ENCODE measurements around the gene TMEM52. TPM values are rescaled to one million over a fixed set of nuclear protein-coding genes. Genes with fewer than 3 reads are reported as not detected.
A peak's percentile ranks its signal among the peaks of the same experiment; 100 is the strongest.

TMEM52 gene
- polyA plus RNA-seq, 1 donor from 2014 or later: not detected

DNA sequence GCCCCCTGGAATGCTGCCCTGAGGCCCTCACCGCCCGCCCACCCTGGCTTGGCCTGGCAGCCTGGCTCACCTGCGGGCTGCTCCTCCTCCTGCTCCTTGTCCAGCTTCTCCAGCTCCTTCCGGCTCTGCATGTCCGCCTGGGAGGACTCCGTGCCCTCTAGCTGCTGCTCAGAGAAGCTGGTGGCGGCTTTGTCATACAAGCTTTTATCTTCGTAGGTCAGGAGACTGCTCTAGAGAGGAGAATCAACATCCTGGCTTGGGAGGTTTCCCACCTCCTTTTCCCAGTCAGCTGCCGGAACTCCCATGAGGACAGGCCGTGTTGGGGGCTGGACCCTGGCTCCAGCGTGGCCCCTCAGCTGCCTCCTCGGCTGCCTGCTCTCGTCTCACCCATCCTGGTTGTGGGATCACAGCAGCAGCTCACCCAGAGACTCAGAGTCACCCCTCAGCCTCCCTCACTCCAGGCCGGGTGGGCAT, 36.6 kb upstream of the TMEM52 start:
- Mint-ChIP-seq H3K27me3 (peaks cover 26% of the 10 kb centered on the region), H3K9me3 (peaks cover 3 to 11% (median 3%) of the 10 kb centered on the region in 3 donors), H3K4me3 (no peak overlapping the region), H3K4me1 (peaks cover 0 to 2% (median 2%) of the 10 kb centered on the region in 3 donors), H3K27ac (no peak overlapping the region), H3K36me3 (peaks cover 2% of the 10 kb centered on the region)

DNA sequence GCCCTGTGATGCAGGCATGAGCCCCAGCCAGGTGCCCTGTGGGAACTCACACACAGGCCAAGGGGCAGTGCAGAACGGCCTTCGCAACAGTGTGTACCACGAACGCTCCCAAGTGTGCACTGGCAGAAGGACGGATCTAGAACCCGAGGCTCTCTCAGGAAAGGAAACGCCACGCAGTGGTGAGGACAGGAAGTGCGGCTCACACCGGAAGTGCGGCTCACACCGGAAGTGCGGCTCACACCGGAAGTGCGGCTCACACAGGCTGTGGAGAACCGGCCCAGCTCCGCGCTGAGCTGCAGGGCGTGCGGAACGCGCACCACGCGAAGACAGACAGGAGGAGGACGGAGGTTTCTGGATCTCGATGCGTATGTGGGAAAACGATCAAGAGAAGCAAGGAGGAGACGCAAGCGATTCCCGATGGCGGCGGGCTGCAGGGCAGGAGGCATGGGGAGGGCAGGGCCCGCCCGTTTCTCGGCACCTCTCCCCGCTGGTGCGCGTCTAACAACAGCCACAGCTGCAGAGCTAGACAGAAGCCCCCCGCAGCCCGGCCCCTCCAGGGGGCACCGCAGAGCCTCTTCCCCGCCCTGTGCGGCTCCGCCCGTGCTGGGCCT, 35.9 kb upstream of the TMEM52 start:
- Mint-ChIP-seq H3K9me3 (peaks cover 3 to 11% (median 3%) of the 10 kb centered on the region in 3 donors), H3K27ac (no peak overlapping the region), H3K27me3 (peaks cover 25% of the 10 kb centered on the region), H3K4me3 (no peak overlapping the region), H3K36me3 (peaks cover 2% of the 10 kb centered on the region), H3K4me1 (peaks cover 0 to 2% (median 2%) of the 10 kb centered on the region in 3 donors)

DNA sequence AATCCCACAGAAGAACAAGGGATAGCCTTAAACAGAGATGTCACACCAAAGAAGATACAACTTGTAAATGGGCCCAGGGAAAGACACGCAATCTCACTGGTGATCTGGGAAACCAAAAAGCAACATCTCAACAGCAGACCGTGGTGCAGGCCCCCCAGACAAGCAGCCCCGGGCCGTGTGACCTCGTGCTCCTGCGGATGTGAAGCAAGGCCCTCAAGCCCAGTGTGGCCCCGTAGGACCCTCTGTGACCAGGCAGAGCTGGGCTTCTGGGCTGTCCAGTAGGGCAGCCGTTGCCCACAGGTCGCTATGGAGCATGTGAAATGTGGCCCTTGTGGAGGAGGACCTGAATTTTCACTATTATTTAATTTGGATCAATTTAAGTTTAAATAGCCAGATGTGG, 34.9 kb upstream of the TMEM52 start:
- peaks cover 2% of the 10 kb centered on the region for H3K36me3 Mint-ChIP-seq
- no peak overlapping the region for H3K4me3 Mint-ChIP-seq
- peaks cover 25% of the 10 kb centered on the region for H3K27me3 Mint-ChIP-seq
- H3K4me1 Mint-ChIP-seq: peaks cover 0 to 2% (median 2%) of the 10 kb centered on the region in 3 donors
- H3K27ac Mint-ChIP-seq: no peak overlapping the region
- peaks cover 3 to 11% (median 3%) of the 10 kb centered on the region in 3 donors for H3K9me3 Mint-ChIP-seq

DNA sequence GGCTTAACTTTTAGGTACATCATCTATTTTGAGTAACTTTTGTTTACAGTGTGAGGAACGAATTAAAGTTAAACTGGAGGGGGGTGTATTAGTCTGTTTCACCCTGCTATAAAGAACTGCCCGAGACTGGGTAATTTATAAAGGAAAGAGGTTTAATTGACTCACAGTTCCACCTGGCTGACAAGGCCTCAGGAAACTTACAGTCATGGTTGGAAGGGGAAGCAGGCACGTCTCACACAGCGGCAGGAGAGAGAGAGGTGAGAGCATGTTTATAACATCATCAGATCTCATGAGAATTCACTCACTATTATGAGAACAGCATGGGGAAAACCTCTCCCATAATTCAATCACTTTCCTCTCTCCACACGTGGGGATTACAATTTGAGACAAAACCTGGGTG, 31.9 kb upstream of the TMEM52 start:
- Mint-ChIP-seq H3K27me3 (peaks cover 19% of the 10 kb centered on the region), H3K4me3 (no peak overlapping the region), H3K9me3 (peaks cover 3 to 11% (median 3%) of the 10 kb centered on the region in 3 donors), H3K36me3 (peaks cover 2% of the 10 kb centered on the region), H3K4me1 (peaks cover 0 to 2% (median 2%) of the 10 kb centered on the region in 3 donors), H3K27ac (no peak overlapping the region)

DNA sequence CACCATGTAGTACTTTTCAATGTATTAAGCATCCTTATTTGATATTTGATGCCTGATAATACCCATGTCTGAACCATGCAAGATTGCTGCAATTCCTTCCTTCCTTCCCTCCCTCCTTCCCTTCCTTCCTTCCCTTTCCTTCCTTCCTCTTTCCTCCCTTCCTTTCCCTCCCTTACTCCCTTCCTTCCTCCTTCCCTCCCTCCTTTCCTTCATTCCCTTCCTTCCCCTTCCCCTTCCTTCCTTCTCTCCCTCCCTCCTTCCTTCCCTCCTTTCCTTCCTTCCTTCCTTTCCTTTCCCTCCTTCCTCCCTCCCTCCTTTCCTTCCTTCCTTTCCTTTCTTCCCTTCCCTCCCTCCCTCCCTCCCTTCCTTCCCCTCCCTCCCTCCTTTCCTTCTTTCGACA, 29.7 kb upstream of the TMEM52 start:
- Mint-ChIP-seq H3K9me3 (peaks cover 3 to 11% (median 3%) of the 10 kb centered on the region in 3 donors), H3K36me3 (peaks cover 2% of the 10 kb centered on the region), H3K4me1 (peaks cover 0 to 4% (median 2%) of the 10 kb centered on the region in 3 donors), H3K4me3 (no peak overlapping the region), H3K27me3 (peaks cover 20% of the 10 kb centered on the region), H3K27ac (no peak overlapping the region)

DNA sequence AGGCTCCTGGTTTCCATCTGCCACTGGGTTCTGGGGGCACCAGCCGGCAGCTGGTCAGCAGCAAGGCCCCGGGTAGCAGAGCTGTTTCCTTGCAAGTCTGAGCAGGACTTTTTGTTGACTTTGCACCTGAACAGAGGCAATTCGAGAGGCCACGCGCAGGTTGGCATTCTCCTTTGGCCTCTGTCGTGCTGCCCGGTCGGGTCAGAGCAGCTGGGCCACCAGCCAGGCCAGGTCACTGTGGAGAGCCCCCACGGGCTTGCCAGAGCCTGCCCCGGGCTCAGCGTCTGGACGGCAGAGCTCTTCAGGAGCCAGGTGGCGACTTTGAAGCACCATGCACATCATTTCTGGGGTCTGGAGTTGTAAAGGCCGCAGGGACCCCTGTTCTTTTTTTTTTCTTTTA, 28.4 kb upstream of the TMEM52 start:
- peaks cover 3% of the 10 kb centered on the region for H3K36me3 Mint-ChIP-seq
- H3K4me3 Mint-ChIP-seq: no peak overlapping the region
- H3K27ac Mint-ChIP-seq: no peak overlapping the region
- H3K27me3 Mint-ChIP-seq: peaks cover 20% of the 10 kb centered on the region
- peaks cover 3 to 11% (median 3%) of the 10 kb centered on the region in 3 donors for H3K9me3 Mint-ChIP-seq
- peaks cover 0 to 3% (median 2%) of the 10 kb centered on the region in 3 donors for H3K4me1 Mint-ChIP-seq

DNA sequence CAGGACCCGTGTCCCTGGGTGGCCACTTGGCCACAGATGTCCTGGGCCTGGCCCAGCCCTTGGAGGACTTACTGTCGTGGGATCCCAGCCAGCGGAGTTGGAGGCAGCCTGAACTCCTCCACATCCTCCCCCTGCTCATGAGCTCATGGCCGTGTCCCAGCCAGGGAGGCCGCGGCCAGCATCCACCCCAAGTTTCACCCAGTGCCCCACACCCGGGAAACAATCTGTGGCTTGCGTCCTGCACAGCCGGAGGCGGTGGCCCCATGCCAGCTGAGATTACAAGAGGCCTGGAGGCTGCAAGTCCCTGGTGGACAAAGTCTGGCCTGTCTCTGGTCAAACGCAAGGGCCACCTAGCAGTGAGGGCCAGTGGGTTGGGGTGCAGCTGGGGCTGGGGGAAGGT, 27.5 kb upstream of the TMEM52 start:
- Mint-ChIP-seq H3K4me3 (no peak overlapping the region), H3K27me3 (peaks cover 17% of the 10 kb centered on the region), H3K4me1 (peaks cover 0 to 3% (median 2%) of the 10 kb centered on the region in 3 donors), H3K36me3 (peaks cover 2% of the 10 kb centered on the region), H3K27ac (no peak overlapping the region), H3K9me3 (peaks cover 2 to 10% (median 2%) of the 10 kb centered on the region in 3 donors)

DNA sequence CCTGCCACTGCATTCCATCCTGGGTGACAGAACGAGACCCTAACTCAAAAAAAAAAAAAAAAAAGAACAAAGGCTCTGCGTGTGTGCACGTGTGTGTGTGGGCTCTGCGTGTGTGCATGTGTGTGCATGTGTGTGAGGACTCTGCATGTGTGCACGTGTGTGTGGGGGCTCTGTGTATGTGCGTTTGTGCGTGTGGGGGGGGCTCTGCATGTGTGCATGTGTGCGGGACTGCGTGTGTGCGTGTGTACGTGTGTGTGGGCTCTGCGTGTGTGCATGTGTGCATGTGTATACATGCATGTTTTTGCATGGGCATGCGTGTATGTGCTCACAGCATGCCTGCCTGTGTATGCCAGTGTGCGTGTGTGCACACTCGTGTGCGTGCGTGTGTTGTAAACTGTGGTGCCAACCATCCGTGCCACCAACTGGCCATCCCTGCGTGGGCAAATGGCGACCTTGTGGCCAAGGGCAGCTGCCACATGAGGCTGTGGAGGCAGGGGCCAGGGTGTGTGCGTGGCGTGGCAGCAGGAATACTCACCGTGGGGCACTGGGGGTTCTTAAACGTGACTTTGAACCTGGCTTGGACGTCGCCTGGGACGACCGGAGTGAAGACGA, 26.8 kb upstream of the TMEM52 start:
- peaks cover 13% of the 10 kb centered on the region for H3K27me3 Mint-ChIP-seq
- H3K4me1 Mint-ChIP-seq: peaks cover 0 to 3% (median 2%) of the 10 kb centered on the region in 3 donors
- H3K4me3 Mint-ChIP-seq: peak overlapping the region in 1 of 4 donors; percentile 80
- H3K9me3 Mint-ChIP-seq: peaks cover 0 to 3% (median 0%) of the 10 kb centered on the region in 3 donors
- no peak overlapping the region for H3K27ac Mint-ChIP-seq
- H3K36me3 Mint-ChIP-seq: peaks cover 1% of the 10 kb centered on the region

DNA sequence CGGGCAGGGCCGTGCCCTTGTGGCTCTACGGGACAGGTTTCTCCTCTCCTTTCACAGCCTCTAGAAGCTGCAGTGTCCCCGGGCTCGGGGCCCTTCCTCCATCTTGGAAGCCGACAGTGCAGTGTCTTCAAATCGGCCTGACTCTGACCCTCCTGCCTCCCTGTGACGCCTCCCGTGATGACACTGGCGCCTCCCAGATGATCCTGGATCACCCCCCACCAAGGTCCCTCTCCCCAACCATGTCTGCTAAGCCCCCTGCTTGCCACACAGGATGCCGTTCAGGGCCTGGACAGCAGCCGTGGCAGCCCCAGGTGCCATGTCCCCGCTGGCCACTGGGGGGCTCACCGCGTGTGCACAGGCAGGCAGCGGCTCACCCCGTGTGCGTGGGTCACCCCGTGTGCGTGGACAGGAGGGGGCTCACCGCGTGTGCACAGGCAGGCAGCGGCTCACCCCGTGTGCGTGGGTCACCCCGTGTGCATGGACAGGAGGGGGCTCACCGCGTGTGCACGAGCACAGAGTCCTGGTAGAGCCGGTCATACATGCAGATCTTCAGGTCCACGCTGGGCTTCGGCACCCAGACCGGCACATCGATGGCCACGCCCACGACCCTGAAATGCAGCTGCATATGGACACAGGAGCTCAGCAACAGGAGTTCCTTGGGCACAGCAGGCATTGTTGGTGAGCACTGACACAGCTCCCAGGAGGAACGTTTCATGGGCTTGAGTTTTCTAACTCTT, 24.9 kb upstream of the TMEM52 start:
- peak overlapping the region in 2 of 4 donors; percentile 6 to 12 for H3K4me3 Mint-ChIP-seq
- H3K4me1 Mint-ChIP-seq: peaks cover 0 to 3% (median 2%) of the 10 kb centered on the region in 3 donors
- H3K36me3 Mint-ChIP-seq: peaks cover 1% of the 10 kb centered on the region
- no peaks in the 10 kb centered on the region for H3K9me3 Mint-ChIP-seq
- peak overlapping the region in 1 of 3 donors; percentile 74 for H3K27ac Mint-ChIP-seq
- peaks cover 3% of the 10 kb centered on the region for H3K27me3 Mint-ChIP-seq

DNA sequence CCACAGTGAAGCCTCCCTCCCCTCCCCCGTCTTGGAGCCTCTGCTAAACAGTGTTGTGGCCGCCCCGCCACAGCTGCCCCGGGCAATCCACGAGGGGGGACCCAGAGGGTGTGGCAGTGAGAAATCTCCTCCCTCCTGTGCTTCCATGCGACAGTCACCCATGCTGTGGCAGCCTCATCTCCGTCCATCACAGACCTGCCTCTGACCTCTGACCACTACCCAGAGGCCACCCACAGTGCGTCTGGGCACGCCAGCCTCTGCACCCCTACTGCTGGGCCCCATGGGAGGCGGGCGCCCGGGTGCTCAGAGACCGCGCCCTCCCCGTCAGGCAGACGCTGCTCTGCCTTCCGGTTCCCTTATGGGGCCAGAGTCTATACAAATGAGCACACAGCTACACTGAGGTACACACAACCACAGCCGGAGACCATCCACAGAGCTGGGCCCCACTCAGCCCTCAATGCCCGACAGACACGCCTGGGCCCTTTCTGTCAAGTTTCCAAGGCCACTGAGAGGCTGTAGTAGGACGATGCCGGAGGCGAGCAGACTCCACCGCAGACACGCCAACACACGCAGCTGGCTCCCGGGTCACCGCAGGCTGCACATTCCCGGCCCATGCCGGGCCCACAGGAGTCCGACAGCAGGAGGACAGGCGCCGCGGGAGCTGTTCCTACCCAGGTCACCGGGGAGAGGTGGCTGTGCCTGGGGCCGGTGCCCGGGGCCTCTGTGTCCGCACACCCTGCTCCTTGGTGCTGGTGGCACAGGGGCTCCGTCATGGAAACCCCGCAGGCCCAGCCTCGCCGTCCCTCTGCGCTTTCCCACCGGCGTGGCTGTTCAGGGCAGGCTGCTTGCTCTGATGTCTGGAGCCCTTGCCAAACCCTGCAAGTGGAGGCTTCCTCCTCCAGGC, 23.9 kb upstream of the TMEM52 start:
- Mint-ChIP-seq H3K4me1 (peaks cover 0 to 3% (median 2%) of the 10 kb centered on the region in 3 donors), H3K27ac (no peak overlapping the region), H3K4me3 (peak overlapping the region in 2 of 4 donors; percentile 55 to 63), H3K27me3 (peaks cover 3% of the 10 kb centered on the region), H3K36me3 (peaks cover 1% of the 10 kb centered on the region), H3K9me3 (no peaks in the 10 kb centered on the region)

DNA sequence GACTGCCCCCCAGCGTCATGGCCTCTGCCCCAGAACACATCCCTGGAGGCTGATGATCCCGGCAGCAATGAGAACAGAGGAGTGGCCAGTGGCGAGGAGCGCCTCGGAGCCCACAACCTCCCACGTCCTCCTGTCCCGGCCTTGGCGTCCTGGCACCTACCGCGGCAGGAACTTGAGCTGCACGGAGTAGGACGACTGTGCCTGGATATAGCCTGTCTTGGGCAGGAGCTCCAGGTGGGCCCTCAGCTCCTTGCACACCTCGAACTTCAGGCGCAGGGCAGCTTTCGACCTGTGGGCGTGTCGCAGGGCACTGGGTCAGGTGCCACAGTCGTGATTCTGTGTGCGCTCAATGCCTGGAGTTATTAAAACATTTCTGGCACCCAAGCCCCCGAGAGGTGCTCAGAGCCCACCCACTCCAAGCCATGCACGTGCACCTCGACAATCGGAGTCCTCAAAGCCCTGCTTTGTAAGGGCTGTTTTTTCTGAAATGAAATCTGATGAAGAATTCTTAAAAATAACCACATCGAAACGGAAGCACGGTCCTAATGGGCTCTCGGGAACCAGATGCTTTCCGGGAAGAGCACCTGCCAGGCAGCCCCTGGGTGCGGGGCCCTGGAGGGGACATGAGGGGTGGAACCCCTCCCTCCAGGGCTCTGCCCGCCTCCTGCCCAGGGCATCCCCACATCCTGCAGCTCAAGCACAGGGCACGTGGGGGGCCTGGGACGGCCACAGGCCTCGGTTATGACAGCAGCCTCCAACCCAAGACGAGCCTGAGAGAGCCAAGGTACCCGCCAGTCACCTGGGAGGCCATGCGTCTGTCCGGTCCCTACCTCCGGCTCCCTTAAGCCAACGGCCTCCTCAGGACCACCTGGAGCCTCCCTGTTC, 23.0 kb upstream of the TMEM52 start:
- H3K4me3 Mint-ChIP-seq: no peak overlapping the region
- H3K4me1 Mint-ChIP-seq: peaks cover 0 to 3% (median 2%) of the 10 kb centered on the region in 3 donors
- H3K9me3 Mint-ChIP-seq: no peaks in the 10 kb centered on the region
- peaks cover 1% of the 10 kb centered on the region for H3K36me3 Mint-ChIP-seq
- peaks cover 3% of the 10 kb centered on the region for H3K27me3 Mint-ChIP-seq
- no peak overlapping the region for H3K27ac Mint-ChIP-seq

DNA sequence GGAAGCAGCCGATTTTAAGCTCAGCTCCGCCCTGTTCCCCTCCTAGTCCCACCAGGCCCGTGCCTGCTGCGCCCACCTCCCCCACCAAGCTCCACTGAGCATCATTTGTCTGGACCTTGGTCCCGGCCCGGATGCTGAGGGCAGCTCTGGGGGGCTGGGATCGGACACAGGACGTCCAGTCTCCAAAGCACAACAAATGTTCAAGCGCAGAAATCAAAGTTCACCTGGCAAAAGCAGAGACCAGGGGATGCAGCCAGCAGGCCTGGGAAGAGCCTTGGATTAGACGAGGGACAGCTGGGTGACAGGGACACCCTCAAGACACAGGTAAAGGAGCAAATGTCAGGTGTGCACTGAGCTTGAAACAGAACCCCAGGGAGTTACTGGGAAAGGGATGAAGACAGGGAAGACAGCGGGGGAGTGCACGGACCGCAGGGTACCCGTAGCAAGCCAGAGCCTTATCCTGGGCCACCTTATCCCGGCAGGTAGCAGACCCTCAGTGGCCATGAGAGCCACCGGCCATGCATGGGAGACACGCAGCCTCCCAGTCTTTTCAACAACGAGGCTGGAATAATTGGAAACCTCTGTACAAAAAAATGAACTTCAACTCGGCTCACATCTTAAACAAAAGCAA, 22.2 kb upstream of the TMEM52 start:
- H3K27ac Mint-ChIP-seq: no peak overlapping the region
- peaks cover 1% of the 10 kb centered on the region for H3K36me3 Mint-ChIP-seq
- peak overlapping the region in 2 of 4 donors; percentile 1 to 17 for H3K4me3 Mint-ChIP-seq
- H3K9me3 Mint-ChIP-seq: no peaks in the 10 kb centered on the region
- H3K27me3 Mint-ChIP-seq: peaks cover 1% of the 10 kb centered on the region
- H3K4me1 Mint-ChIP-seq: peaks cover 0 to 3% (median 2%) of the 10 kb centered on the region in 3 donors

DNA sequence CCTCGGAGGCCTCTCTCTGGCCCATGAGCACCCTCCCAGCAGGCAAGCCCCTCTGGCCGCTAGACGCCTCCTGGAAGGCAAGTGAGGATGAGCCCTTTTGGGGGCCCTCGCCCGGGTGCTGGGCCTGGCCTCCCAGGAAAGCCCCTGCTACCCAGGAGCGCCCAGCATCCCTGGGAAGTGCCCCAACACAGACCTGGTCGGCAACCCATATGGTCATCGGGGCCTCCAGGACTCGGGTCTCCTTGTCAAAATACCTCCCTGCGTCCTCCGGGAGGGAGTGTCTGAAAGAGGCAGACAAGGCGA, 21.0 kb upstream of the TMEM52 start:
- Mint-ChIP-seq H3K36me3 (peaks cover 1% of the 10 kb centered on the region), H3K27me3 (peaks cover 1% of the 10 kb centered on the region), H3K9me3 (no peaks in the 10 kb centered on the region), H3K4me3 (no peak overlapping the region), H3K27ac (peak overlapping the region in 1 of 3 donors; percentile 50), H3K4me1 (peaks cover 0 to 3% (median 2%) of the 10 kb centered on the region in 3 donors)
